ENCODE measurements around the gene KDR. TPM values are rescaled to one million over a fixed set of nuclear protein-coding genes. Genes with fewer than 3 reads are reported as not detected.

The KDR gene
- total RNA-seq = 185 and 200 TPM in 2 replicates

DNA sequence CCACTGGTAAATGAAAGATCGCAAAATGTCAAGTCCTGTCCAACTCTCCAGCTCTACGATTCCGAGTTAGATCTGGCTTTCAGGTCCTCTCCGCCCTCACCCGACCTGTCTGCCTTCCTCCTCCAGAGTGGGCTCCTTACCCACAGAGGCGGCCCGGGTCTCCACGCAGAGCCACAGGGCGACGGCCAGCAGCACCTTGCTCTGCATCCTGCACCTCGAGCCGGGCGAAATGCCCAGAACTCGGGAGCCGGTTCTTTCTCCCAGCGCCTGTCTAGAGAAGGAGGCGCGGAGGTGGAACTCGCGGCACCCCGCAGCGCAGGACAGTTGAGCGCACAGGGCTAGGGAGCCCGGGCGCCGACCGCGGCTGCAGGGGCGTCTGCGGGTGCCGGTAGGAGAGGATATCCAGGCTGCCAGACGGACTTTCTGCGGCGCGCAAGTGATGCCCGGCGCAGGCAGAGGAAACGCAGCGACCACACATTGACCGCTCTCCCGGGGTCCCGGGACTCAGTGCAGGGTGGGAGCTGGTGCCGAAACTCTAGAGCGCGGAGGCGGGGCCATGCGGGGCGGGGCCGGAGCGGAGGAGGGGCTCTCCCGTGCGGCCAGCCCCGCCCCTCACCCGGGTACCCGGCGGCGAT lies at the start of gene KDR:
Gene KDR, minus strand, starts transcription at position 509 of the 635 bp plus-strand sequence. Its CDS starts 302 bp downstream, at position 207.
- no peak for DNase-seq (ENCODE audit: low read depth, low spot score)

DNA sequence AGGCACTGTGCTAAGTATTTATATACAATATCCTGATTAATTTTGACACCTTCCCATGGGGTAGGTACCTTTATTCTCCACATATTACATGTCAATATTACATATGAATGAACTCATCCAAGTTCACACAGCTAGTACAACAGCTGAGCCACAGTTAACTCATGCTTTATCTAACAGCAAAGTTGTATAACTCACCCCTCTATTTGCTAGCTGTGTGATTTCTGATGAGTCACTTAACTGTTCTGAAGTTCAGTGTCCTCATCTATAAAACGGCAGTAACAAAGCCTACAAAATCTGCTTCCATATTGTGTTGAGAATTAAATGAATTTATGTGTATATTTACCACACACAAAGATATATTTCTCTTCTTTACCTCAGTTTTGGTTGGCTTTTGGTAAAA lies 48.2 kb upstream of the KDR start:
- no peak for DNase-seq (ENCODE audit: low read depth, low spot score)

DNA sequence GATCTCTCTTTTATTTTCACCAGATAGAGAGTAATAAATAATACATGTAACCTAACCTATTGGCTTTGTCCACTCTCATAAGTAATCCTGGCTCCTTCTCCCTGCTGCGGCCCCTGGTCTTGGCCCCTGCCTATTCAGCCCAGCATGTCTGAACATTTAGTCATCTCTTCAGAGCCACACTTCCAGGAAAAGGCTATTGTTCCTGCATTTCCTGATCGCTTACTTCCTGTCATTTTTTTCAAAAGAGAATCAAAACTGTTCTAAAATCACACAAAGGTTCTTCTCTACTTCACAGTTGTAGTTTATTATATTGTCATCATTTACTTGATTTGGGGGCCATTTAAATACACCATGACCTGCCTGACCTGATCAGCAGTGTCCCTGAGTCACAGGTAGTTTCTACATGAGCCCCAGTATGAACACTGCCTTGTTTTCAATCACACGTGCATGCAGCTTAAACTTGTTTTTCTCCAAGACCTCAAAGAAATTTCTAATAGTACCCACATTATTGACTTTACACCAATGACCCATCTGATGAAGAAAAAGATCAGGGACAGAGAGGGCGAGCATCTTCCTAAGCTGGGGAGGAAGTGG lies 47.4 kb upstream of the KDR start:
- DNase-seq (ENCODE audit: low read depth, low spot score) = peak; percentile 93

DNA sequence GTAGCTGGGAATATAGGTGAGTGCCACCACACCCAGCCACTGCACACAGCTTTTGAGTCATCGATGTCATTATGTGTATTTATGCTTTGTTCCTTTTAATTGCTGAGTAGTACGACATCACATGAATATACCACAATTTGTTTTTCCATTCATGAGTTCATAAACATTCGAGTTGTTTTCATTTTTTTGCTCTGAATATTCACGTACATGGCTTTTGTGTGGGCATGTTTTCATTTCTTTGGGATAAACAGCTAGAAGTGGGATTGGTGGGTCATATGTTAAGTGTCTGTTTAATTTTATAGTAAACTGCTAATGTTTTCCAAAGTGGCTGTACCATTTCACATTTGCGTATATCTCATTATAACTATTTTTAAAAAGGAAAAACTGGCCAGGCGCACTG lies 45.1 kb upstream of the KDR start:
- no peak for DNase-seq (ENCODE audit: low read depth, low spot score)

DNA sequence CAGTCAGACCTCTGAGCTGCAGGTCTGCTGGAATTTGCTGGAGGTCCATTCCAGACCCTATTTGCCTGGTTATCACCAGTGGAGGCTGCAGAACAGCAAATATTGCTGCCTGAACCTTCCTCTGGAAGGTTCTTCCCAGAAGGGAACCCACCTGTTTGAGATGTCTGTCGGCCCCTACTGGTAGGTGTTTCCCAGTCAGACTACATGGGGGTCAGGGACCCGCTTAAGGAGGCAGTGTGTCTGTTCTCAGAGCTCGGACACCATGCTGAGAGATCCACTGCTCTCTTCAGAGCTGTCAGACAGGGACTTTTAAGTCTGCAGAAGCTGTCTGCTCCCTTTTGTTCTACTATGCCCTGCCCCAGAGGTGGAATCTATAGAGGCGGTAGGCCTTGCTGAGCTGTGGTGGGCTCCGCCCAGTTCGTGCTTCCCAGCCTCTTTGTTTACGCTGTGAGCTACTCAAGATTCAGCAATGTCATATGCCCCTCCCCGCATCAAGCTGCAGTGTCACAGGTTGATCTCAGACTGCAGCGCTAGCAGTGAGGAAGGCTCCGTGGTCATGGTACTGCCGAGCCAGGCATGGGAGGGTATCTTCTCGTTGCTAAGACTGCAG lies 44.1 kb upstream of the KDR start:
- no peak for DNase-seq (ENCODE audit: low read depth, low spot score)

DNA sequence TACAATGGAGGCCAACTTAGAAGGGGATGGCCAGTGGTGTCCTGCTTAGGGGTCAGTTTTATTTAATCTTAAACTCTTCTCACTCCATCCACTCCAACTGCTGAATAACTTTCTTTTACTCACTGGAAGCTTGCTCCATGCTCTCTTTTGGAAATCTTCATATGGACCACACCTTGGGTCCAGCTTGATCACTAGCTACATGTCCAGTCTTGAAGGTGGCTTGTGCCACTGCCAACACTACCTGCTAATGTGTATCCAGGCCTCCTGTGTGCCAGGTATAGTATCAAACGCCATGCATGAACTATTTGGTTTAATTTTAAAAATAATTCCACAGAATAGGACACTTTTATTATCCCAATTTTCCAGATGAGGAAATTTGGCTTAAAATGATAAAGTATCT lies 37.0 kb upstream of the KDR start:
- DNase-seq (ENCODE audit: low read depth, low spot score) = no peak

DNA sequence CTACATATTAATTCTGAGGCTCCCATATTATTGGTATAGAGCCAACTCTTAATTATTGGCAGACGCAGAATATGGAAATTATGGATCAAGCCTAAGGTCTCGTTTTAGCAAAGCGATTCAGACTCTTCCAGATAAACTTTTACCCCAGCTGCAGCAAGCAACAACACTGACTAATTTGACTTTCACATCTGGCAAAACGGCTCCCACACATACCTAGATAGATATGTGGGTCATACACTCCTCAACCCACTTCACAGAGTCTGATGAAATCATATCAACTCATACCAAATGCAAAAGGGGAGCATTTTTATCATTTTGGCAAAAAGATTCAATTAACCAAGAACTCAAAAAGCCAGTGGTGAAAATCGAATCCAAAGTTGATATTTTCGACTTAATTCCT lies 36.3 kb upstream of the KDR start:
- no peak for DNase-seq (ENCODE audit: low read depth, low spot score)

DNA sequence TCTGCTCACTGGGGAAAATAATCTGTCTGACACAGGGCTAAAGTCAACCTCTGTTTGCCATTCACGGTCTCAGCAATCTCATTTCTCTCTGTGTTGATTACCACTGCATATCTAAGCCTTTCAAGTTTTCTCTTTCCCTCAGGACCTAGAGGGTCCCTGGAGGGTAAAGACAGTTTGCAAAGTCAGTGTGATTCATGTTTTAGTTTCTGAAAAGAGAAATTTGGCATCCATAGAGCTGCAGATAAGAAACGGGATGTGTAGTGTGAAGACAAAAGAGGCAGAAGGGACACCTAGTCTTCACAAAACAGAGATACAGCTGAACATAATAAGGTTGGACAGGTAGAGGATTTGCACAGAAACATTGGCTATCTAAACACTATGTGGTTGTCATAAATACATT lies 34.5 kb upstream of the KDR start:
- DNase-seq (ENCODE audit: low read depth, low spot score) = no peak

DNA sequence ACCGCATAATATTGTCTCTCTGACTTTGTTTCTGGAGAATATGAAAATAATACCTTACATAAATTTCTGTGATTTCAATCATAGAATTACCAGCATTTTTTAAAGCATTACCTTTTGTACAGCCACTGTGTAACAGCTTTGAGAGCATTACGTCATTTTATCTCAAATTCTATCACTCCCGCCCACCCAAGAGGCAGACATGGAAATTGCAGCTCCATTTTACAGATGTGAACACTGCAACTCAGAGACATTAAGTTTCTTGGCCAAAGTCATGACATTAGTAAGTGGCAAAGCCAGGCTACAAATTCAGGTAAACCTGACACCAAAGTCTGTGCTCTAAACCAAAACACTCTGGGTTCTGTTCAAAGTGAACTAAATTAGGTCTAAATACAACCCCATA lies 33.6 kb upstream of the KDR start:
- no peak for DNase-seq (ENCODE audit: low read depth, low spot score)

DNA sequence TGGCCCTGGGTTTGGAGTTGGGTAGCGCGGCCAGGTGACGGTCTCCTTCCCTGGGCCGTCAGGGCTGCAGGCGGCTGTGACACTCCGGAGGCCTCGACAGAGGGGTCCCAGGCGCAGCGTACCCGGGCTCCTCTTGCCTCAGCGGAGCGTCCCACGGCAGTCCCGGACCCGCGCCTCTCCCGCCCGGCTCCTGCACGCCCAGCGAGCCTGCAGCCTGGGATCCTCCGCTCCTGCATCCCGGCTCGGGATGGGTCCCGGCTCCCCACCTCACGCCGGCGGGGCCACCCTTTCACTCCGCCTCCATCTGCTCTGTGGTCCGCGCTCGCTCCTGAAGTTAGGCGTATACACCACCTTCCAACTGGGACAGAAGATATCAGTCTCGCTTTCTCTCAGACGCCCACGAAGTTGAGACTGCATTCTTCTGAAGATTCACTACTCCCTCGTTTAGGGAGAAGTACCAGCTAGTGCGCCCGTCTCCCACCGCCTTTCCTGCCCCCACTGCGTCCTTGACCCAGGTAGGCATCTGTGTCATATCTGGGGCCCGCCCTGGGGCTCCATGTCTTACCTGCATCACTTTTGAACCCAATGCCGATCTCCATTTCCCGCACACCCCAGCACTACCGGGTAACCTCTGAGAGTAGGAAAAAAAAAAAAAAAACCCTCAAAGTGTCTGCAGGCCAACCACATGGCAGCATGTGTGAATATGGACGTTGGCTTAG lies 32.3 kb upstream of the KDR start:
- DNase-seq (ENCODE audit: low read depth, low spot score) = no peak

DNA sequence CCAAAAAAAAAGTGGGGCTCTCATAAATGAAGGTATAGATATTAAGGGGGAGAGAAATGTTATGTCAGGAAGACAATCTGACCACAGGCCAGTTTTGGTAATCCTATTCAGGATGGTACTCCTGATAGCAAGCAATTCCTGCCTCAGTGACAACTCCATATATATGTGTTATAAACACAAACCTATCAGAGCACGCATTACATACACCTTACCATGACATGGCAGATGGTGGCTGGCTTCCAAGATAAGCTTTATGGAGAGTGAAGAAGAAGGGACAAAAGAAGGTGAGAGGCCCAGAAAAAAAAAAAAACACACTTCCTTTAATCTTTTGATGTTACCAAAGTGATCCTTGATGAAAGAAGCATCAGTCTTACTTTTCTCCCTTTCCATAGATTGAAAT lies 29.5 kb upstream of the KDR start:
- no peak for DNase-seq (ENCODE audit: low read depth, low spot score)

DNA sequence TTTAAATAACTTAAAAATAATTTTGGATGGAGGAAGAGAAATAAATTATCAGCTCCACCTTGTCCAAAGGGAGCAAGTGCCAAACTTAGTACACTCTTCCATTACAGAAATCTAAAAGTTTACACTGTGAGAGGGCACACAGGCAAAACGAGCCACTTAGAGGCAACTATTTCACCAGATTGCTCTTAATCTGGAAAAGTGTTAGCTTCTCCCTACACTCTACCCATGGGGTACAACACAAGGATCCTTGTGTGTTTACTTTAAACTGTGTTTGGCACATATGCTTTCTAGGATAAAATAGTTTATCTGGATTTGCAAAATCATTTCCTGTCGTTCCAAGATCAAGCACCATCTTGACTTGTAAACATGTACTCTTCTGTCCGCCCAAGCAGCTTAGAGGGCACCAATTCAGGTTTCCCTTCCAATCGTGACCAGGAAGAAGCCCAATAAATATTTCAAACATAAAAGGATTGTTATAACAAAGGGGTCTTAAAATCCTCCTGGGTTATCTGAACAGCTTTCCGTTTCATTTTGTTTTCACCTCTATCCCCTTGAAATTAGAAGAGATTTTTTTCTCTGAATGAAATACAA lies 29.0 kb upstream of the KDR start:
- no peak for DNase-seq (ENCODE audit: low read depth, low spot score)

DNA sequence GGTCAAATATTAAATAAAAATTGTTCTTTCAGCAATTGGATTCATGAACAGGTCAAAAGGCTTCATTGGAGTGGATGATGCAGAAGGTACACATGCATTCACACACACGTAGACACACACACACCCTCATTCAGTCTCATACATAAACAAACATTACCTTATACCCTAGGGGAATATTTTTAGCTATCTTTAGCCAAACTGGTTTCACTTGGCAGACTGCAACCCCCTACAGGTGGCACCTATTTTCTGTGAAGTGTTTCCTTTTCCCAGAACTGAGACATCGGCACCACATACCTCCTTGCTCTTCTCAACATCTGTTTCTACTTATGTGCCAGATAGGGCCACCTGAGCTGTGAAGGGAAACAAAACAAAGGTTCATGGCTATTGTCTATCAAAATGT lies 18.5 kb upstream of the KDR start:
- no peak for DNase-seq (ENCODE audit: low read depth, low spot score)

DNA sequence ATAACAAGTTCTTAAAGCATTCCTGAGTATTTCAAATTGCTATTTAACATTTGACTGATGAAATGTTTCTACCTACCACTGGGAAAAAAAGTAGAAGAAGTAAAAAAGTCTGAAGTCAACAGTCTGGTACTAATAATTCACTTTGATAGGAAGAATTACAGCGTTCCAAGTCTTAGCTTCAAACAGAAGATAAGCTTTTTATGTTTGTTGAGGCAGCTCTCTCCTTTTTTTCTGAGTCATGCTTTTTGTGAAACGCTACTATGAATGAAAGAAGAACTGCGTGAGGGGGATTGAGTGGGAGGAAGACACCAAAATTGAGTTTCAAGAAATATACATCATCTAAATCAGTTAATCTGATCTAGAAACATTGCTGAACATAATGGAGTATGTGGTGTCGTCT lies 13.0 kb upstream of the KDR start:
- no peak for DNase-seq (ENCODE audit: low read depth, low spot score)

DNA sequence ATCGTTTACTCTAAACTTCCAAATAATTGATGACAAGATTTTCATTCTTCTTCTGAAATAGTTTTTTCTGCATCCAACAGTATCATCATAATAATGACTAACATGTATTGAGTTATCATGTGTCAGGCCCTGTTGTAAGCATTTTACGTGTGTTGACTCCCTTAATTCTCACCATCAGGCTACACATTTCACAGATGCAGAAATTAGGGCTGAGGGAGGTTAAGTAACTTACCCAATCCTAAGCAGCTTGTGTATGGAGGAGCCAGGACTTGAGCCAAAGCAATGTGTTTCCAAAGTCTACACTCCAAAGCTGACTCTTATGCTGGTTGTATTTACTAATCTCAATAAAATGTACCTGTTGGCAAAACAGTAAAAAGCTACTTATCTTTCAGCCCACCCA lies 11.2 kb upstream of the KDR start:
- no peak for DNase-seq (ENCODE audit: low read depth, low spot score)

DNA sequence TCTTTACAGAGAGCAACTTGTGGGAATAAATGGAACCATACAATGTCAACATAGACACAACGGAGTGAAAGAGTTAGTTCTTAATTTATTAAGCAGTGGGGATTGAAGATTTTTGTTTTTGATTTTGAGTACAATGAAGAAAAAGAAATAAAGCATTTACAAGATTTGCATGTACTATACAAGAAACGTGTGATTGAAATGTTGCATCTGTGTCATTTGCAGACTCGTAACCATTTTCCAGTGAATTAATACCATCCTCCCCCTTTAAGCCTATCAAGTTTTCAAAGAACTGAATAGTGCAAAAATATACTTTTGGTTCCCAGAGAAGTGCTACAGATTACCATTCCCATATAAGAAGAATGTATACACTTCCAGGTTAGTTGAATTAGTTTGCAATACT lies 8.6 kb upstream of the KDR start:
- no peak for DNase-seq (ENCODE audit: low read depth, low spot score)

DNA sequence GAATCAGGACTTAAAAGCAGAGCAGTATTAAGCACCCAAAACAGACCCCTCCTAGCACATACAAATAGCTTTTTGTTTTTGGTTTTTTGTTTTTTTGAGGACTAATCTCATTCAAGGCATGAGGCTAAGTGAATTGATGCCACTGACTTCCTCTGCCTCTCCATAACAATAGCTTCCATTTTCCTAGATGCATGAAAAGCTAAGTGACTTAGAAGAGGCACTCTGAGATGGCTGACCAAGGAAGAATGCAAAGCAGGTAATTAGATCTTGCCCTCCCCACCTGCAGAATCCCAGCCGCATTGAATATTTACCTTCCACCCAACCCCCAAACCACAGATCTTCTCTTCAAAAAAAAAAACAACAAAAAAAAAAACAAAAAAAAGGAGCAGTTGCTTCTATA lies 7.4 kb upstream of the KDR start:
- DNase-seq (ENCODE audit: low read depth, low spot score) = no peak

DNA sequence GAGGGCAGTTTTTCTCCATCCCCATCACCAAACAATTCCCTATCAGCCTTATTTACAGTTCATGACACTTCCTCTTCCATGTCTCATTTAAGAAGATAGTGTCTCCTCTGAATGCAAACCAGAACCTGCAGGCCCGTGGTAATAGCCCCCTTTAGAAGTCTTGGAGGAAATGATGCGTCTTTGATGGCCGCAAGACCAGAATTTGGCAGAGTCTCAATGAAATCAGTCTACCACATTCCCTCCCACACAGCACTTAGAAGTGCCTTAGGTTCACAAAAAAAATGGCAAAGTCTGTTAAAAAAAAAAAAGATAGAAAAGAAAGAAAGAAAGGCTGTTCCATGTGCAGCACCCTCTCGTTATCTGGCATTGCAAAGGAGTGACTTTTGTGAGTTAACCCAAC lies 2.1 kb upstream of the KDR start:
- DNase-seq (ENCODE audit: low read depth, low spot score) = no peak

DNA sequence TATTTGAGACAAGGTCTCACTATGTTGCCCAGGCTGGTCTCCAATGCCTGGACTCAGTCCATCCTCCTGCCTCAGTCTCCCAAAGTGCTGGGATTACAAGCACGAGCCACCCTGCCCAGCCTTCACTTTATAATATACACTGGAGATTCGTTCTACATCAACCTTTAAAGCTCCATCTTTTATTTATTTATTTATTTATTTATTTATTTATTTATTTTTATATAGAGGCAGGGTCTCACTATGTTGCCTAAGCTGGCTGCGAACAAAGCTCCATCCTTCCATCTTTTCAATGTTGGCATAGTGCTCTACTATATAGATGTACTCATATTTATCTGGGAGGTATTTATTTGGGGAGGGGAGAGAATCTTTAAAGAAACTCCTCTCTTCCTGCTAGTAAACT lies 1.7 kb upstream of the KDR start:
- no peak for DNase-seq (ENCODE audit: low read depth, low spot score)

DNA sequence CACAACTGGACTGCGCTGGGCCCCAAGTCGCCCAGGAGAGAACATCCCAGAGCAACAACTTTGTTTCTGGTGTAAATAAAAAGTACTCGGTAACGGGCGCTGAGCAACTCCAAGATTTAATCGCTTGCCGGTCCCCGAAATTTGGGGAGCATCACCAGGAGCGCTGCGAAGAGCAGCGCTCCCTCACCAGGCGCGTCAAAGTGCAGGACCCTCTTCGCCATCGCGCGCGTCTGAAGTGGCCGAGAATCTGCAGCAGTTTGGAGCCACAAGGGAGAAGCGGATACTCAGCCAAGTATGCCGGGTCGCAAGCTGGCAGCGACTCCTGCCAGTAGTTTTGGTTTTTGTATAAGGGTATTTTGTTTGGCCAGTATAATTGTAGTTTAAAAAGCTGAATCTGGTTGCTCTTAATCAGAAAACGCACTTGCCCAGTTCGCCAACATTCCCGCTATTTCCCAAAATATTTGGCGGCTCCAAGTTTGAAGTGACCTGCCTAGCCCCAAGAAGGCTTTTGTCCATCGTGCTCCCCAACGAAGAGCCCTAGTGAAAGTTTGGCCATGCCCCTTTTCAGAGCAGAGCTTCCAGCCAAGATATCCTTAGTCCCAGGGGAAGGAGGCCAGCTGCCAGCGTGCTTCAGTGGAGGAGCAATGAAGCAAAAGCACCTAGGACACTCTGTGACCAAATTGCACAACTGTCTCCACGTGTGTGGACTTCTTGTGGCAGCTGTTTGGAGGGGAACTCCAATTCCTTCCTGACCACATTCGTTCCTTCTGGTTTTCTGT lies 557 bp upstream of the KDR start:
- DNase-seq (ENCODE audit: low read depth, low spot score) = no peak

DNA sequence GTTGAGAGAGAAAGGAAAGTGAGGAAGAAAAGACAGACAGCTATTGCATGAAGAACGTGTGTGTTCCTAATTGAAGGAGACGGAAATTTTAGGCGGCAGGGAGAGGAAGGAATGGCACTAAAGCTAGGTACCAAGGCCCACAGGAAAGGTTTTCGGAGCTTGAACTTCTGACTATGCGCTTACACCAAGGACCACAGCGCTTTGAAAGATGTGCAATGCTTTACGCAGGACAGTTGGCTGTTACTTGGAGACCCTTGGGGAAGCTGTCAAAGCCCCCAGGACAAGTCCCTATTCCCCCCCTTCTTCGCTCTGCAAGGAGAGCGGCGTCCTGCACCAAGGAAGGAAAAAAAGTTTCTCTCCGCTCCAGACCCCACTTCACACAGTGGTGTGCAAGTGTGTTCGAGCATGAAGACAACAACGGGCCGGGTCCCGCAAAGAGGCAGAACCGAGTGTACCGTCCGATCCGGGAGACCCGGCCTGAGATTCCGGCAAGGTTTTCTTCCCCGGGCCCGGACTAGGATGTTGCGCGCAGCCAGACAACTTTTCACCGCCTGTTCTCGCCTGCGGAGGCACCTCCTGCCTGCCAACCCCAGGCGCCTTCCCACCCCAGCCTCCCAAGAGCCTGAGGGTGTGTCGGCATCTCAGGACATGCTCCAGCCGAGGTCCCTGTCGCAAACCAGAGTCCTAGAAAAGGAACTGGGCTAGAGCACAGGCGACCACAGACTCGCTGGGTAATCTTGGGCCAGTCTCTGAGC lies 896 bp downstream of the KDR start:
- no peak for DNase-seq (ENCODE audit: low read depth, low spot score)
